Pancreas (tissue), 10 donors: Measurements from ENCODE around the gene CELSR2. TPM values are rescaled to one million over a fixed set of nuclear protein-coding genes. Genes with fewer than 3 reads are reported as not detected.
A peak's percentile ranks its signal among the peaks of the same experiment; 100 is the strongest.

Experiments
- ATAC-seq, 4 donors: fragments of 200-7000 bp; cut with Tn5 transposase; one replicate each; pipeline versions ENCODE4 v1.8.0 to v1.9.1; 2020; ENCODE audit warnings: mild to moderate bottlenecking in 4 of 4, moderate library complexity in 4 of 4
- DNase-seq, 6 donors: peaks; one replicate each; pipeline ENCODE4 v3.0.0-alpha.2; 2020
- FAIRE-seq: peaks from 2 replicates; lab custom pipeline; 2012; peaks lifted over from hg19 to GRCh38; lab: Jason Lieb, UNC
- H3K27ac ChIP-seq, 4 donors: fragments of 200-600 bp; sonication (generic); 1 replicate in 3 of 4; 2 replicates in 1 of 4; pipeline versions ENCODE4 v1.5.0 to v1.8.0; 2020
- H3K27me3 ChIP-seq, 4 donors: fragments of 200-600 bp; one replicate each; pipeline ENCODE4 v1.8.0; 2021
- H3K36me3 ChIP-seq, 3 donors: fragments of 200-600 bp; sonication (generic) in 1 of 3; one replicate each; pipeline versions ENCODE4 v1.5.0 to v1.8.0; 2020 to 2021
- H3K4me1 ChIP-seq, 3 donors: fragments of 200-600 bp; one replicate each; pipeline ENCODE4 v1.8.0; 2021
- H3K4me3 ChIP-seq, 4 donors: fragments of 200-600 bp; sonication (generic) in 2 of 4; one replicate each; pipeline versions ENCODE4 v1.5.0 to v1.8.0; 2020 to 2021
- H3K9me3 ChIP-seq, 4 donors: fragments of 200-600 bp; one replicate each; pipeline ENCODE4 v1.8.0; 2021
- CTCF ChIP-seq, 4 donors: fragments of 200-600 bp; sonication (generic) in 3 of 4; IDR thresholded peaks; one replicate each; pipeline versions ENCODE4 v1.5.0 to v1.8.0; 2021; ENCODE audit warnings: antibody characterized with exemption in 4 of 4
- whole genome bisulfite sequencing, 2 donors: extraction: QIAGEN DNeasy Blood & Tissue Kit; methylation state at CpG; one replicate each; pipeline ENCODE4 v1.1.7; 2013; 5-methylcytosine and 5-hydroxymethylcytosine counted together
- intact Hi-C, 3 donors: fragments of 100-400 bp; cut with DNase I; formaldehyde crosslinking; loops; one replicate each; pipeline versions ENCODE4 v1.11.1 to v1.14.2; 2022
- polyA plus RNA-seq, 2 donors: library from polyadenylated mRNA; stranded (reverse); fragments of 200-250 nt; gene quantifications; one replicate each; pipeline ENCODE4 v1.2.3, GENCODE V29; 2013
- total RNA-seq, 6 donors: library from RNA; stranded (reverse); fragmentation: NEBNext Ultra II Directional in 4 of 6; extraction: Animal tissue kit (Norgen Biotek cat#: 25700) in 4 of 6; gene quantifications; one replicate each; pipeline versions ENCODE4 v1.2.1 to v1.2.4, GENCODE V29; 2021 to 2023
- donor health status: healthy with polysubstance abuse.
- donor health status: DM: no; HTN: no; CAD: no; lungs with moderate emphysema.
- donor health status: DM: no; HTN: no; CAD: no.
- donor health status: control.
- donor health status: control.
- donor health status: Bipolar disorder and iron deficiency.
- donor health status: DM: yes; HTN: yes; CAD: no.
- donor health status: DM: no; HTN: no; CAD: no.
- donor health status: DM: no; HTN: no; CAD: no.
- donor health status: DM: yes; HTN: yes; CAD: no.

CELSR2 gene
- total and polyA plus RNA-seq, 8 donors, result 4.0 to 8.5 (median 5.1) TPM

GRCh38 chr1:109257682-109258421 lies 8.5 kb downstream of the CELSR2 start:
- 88 to 89% methylated on average over 14 to 15 of the region's 15 CpGs for WGBS, 2 donors
- ATAC-seq, result no peak
- intact Hi-C loops, result no loop called here
- Histone ChIP-seq H3K4me1 (no peaks in the 10 kb centered on the region), H3K9me3 (no peaks in the 10 kb centered on the region), H3K4me3 (no peak overlapping the region), H3K36me3 (no peaks in the 10 kb centered on the region), H3K27me3 (no peaks in the 10 kb centered on the region), H3K27ac (no peak overlapping the region)
- TF ChIP-seq CTCF (IDR thresholded peaks at IDR 0.05), result no peak
- FAIRE-seq, result no peak
- DNase-seq, result peak in 1 of 6 donors; percentile 16

- DNase-seq (peak in 2 of 6 donors; percentile 55 to 65), FAIRE-seq (no peak), ATAC-seq (no peak)
- H3K36me3 ChIP-seq, result no peaks in the 10 kb centered on the region
- intact Hi-C loops, result no loop called here
- H3K4me3 ChIP-seq, result no peak overlapping the region
- no peak for TF ChIP-seq CTCF (IDR thresholded peaks at IDR 0.05)
- H3K27ac ChIP-seq, result no peak overlapping the region
- WGBS, 2 donors, result 89% methylated on average over 68 to 69 of the region's 69 CpGs
- H3K4me1 ChIP-seq, result no peaks in the 10 kb centered on the region
- no peaks in the 10 kb centered on the region for H3K27me3 ChIP-seq
- H3K9me3 ChIP-seq, result no peaks in the 10 kb centered on the region
Observed at GRCh38 chr1:109258481-109259466, 9.4 kb downstream of the CELSR2 start.

DNA sequence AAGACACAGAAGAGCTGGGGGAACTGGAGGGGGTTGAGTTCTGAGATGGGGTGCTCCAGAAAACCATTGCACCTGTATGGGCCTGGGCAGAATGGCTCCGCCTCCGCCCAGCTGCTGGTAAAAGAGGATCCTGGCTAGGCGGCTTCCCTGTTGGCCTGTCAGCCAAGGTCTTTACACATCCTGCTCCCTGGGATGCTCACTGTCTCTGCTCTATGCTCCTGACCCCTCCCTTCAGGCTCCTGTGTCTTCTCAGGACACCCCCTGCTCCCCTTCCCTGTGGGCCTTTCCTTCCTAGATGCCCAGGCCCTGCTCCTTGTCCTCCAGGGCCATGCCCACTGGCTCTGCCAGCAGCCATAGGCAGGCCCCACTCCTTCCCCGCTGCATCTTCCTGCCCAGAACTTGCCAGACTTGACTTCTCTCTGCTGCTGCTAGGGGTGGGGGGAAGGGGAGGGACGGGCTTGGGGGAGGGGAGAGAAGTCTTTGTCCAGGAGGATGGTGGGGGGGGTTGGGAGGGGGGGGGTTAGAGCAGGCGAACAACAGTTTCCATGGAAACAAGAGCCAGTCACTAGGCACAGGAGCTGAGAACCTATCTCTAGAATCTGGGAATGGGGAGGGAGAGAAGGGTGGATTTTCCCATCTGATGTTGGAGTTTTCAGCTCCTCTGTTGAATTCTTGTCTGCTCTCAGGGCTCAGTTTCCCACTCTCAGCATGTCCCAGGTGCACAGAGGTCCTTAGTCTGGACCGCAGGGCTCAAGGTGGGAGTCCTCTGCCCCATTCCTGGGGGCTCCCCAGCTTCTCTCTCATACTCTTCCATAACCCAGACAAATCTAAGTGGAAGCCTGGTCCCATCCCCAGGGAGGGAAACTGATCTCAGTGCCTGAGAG lies 10.6 kb downstream of the CELSR2 start:
- Histone ChIP-seq H3K27me3 (no peaks in the 10 kb centered on the region), H3K4me1 (no peaks in the 10 kb centered on the region), H3K36me3 (no peaks in the 10 kb centered on the region), H3K4me3 (no peak overlapping the region), H3K9me3 (no peaks in the 10 kb centered on the region), H3K27ac (no peak overlapping the region)
- intact Hi-C loops, result loop anchor here in 1 of 3 donors (5.0 kb wide), 1 partner anchor 137 kb away; the partner anchor contains the start of gene SORT1
- 85% methylated on average over 7 of the region's 7 CpGs for WGBS, 2 donors
- DNase-seq (no peak), FAIRE-seq (no peak), ATAC-seq (no peak)
- TF ChIP-seq CTCF (IDR thresholded peaks at IDR 0.05), result no peak

DNA sequence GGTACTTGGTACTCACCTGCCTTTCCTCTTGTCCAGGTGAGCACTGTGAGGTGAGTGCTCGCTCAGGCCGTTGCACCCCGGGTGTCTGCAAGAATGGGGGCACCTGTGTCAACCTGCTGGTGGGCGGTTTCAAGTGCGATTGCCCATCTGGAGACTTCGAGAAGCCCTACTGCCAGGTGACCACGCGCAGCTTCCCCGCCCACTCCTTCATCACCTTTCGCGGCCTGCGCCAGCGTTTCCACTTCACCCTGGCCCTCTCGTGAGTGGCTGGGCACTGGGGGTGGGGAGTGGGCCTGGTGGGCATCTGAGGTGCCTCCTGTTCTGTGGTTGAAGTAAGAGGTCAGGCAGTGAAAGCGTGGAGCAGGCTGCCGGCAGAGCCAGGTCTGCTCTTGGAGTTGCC lies 11.7 kb downstream of the CELSR2 start:
- Histone ChIP-seq H3K27ac (no peak overlapping the region), H3K4me1 (no peaks in the 10 kb centered on the region), H3K36me3 (no peaks in the 10 kb centered on the region), H3K9me3 (no peaks in the 10 kb centered on the region), H3K4me3 (no peak overlapping the region), H3K27me3 (no peaks in the 10 kb centered on the region)
- intact Hi-C loops, result loop anchor here in 1 of 3 donors (5.0 kb wide), 1 partner anchor 136 kb away; the partner anchor contains the start of gene SORT1
- no peak for TF ChIP-seq CTCF (IDR thresholded peaks at IDR 0.05)
- FAIRE-seq, result no peak
- DNase-seq, result peak in 1 of 6 donors; percentile 60
- 84 to 88% methylated on average over 16 of the region's 16 CpGs for WGBS, 2 donors
- ATAC-seq, result no peak
